HG02870 (cell line): ENCODE results near the gene SPECC1L.
A peak's percentile ranks its signal among the peaks of the same experiment; 100 is the strongest.
"Not testable (repeated sequence)": the region's sequence is repeated elsewhere in the genome, so short reads cannot be mapped to it uniquely, and the experiment has no call there.

ENCODE experiments used
- ATAC-seq: cut with Tn5 transposase; IDR thresholded peaks from one replicate; pipeline ENCODE4 v1.9.1; 2021; ENCODE audit warnings: mild to moderate bottlenecking, moderate library complexity; ENCODE audit not compliant: unreplicated experiment

The SPECC1L gene

DNA sequence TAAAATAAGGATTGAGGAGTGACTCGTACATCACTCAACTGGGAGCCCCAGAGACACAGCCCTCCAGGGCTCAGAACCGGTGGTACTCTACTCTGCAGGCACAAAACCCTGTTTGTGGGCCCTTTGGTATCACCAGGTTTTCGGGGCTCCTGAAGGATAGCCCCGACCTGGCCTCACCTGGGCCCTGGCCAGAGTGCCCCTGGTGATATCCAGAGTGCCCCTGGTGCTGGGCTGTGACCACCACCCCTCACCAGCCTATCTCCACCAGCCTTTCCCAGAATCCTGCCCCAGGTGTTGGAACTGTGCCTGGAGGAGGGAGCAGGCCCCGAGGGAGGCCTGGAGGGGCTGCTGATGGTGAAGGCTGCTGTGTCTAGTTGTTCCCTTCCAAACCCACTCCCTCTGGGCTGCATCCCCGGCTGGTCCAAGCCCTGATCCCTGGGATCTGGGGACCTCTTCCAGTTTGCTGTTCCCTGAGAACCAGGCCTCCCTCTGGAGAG is 23.6 kb upstream of the SPECC1L start:
- ATAC-seq, result no peak

DNA sequence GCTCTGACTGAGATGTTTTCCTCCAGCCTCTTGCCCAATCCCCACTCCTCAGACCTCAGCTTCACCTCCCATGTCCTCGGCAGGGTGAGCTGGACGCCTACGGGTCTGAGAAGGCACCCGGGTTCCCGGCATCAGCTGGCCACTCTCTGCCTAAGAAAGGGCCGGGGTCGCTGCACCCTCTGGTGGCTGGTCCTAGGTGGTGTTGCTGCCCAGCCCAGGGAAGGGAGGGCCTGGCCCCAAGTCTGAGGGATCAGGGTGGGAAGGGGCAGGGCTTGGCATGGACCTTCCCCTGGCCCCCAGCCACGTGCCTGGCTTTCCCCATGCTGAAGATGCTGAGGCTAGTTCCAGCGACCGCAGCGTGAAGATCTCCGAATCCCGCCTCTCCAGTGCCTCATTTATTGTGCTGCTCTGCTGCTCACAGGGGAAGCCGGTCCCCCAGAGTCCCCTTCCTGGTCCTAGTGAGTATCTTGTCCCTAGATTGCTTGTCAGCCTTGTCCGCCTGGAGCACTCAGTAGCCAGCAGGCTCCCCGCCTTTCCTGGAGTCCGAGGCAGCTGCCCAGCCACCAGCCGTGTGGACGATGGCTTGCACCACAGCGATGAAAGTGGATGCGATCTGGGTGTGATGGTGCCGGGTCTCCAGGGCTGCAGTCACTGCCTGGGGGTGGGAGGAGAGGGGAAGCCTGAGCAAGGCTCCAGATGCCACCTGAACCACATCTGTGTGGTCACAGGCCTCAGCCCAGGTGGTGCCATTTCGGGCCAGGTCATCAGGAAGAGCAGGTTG is 22.9 kb upstream of the SPECC1L start:
- ATAC-seq, result no peak

DNA sequence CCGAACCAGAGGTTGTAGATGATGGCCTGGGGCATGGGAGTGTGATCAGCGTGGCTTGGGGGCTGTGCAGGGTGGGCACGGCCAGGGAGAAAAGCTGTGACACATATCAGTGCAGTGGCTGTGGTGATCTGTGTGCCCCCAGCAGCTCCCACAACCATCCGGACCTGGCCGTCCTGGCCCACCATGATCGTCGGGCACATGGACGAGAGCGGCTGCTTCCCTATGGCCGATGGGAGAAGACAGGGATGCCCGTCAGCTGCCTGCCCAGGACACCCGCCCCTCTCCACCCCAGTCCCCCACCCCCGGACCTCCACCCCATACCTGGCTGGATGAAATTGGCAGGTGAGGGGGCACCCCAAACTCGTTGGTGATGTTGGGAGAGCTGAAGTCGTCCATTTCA is 22.0 kb upstream of the SPECC1L start:
- not testable (repeated sequence) for ATAC-seq

DNA sequence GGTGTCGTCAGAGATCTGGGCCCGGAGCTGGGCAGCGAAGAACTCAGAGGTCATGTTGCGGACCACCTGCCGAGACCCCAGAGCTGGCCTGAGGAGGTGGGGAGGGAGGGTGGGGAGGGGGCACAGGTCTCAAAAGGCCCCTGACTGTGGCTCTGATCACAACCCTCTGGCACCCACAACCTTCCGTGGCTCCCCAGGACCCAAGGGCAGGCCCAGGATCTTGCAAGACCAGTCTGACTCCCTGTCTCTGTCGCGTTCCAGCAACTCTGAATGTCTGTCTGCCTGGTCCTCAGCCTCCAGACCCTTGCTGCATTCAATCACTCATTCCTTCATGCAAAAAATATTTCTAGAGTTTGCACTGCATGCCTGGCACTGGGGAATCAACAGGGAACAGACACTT is 21.2 kb upstream of the SPECC1L start:
- ATAC-seq, result not testable (repeated sequence)

DNA sequence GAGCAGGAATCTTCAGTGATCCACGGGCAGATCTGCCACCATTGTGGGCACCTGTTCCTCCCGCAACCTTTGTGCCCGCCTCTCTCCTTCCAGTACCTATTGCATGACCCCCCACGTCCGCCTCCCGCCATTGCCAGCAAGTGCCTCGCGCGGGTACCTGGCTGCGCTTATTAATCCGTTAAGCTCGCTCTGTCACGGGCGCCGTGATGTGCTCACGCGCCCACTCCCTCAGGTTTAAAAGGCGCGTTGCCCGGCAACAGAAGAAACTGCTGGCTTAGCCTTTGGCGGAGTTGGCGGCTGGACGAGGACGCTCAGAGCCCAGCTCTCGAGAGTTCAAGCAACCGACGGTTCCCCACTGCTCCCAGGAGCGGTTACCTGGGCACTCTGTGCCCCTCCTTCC is 19.3 kb upstream of the SPECC1L start:
- not testable (repeated sequence) for ATAC-seq

DNA sequence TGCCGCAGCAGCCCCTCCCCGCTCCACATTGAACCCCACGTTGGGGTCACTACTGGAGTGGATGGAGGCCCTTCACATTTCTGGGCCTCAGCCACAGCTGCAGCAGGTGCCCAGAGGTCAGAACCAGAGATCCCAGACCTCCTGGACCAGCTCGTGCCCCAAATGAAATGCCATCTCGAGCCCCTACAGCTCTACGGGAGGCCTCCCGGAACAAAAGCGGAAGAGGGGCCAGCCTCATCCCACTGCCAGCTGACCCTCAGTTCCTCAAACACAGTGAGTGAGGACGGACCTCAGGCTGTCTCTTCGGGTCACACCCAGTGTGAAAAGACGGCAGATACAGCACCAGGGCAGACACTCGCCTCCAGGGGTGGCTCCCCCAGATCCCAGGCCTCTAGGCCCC is 17.5 kb upstream of the SPECC1L start:
- ATAC-seq, result not testable (repeated sequence)

DNA sequence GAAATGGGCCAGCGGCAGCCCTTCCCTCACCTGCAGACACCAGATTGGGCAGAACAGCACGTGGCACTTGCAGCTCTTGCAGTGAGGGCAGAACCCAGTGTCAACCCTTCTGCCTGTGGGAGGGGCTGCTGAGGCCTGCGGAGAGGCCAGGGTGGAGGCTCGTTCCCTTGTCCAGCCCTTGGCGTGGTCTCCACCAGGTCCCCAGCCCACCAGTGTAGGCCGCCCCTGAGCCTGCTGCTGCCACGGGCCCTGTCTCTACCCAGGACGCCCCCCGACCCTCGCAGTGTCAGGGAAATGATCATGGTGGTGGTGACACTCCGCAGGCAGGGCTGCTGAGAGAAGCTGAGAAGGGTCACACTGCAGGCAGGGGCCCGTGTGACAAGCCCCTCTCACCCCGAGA is 14.5 kb upstream of the SPECC1L start:
- not testable (repeated sequence) for ATAC-seq

DNA sequence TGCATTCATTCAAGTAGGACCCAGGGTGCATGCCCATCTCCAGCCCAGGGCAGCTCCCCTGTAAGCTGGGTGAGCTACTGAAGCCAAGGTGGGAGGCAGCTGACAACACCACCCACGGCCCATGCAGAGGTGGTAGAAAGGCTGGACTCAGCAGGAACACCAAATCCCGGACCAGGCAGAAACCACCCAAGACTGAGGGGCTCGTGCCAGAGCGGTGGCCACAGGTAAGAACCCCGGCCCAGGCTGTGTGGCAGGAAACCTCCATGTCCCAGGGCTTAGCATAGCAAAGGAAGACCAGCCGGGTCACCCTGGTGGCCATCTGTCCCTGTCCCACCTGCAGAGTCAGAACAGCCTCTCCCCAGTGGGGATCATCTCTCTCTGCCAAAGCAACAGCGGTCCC is 13.9 kb upstream of the SPECC1L start:
- not testable (repeated sequence) for ATAC-seq

DNA sequence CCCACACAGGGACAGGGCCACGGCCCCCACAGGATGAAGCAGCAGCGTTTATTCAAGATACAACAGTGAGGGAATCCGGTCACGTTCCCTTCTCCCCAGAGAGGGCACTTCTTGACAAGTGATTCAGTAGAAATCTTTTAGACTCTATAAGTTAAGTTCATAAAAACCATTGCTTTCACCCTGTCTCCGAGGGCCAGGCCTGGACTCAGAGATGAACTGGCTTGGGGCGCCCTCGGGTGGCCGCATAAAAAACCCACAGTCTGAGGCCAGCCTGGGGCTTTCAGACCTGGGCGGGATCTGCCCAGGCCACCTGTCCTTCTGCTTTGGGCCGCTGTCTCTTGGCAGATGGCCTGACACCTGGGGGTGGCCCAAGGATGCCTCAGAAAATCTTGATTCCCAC is 11.2 kb upstream of the SPECC1L start:
- not testable (repeated sequence) for ATAC-seq

DNA sequence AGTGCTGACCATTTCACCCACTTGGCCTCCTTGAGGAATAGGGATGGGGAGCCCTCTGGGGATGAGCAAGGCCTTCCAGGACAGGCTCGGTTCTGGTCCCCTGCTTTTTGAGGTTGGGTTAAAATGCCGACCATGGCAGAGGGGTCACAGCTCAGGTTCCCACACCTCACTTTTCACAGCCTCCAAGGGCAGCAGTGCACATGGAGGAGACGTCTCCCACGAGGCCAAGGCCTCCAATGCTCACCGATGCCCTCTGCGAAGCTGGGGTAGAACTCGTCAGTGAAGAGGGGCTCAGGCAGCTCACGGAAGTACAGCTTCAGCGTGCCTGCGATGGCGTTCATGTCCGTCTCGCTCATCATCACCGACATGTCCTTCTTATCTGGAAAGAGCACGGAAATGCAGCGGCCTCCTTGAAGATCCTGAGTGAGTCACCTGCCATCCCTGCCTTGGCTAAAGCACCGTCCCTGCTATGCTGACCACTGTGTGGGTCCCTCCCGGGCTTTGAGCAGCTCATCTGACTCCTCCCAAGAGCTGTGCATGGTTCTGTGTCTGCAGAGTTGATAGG is 8.4 kb upstream of the SPECC1L start:
- ATAC-seq, result not testable (repeated sequence)

DNA sequence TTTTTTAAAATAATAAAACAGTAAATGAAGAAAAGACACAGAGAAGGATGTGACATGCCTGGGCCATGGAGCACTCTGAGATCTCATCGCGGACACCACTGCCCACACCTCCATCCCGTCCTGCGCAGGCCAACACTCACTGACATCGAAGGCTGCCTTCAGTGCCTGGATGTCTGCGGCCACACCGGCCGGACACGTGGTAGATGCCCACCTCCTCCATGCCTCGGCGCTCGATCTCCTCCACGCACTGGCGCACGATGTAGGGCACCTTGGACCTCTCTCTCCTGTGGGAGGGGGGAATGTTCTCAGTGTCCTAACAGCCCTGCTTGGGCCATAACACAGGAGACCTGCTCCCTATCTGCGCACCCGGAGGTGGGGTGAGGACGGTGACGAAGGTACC is 7.2 kb upstream of the SPECC1L start:
- ATAC-seq, result not testable (repeated sequence)

DNA sequence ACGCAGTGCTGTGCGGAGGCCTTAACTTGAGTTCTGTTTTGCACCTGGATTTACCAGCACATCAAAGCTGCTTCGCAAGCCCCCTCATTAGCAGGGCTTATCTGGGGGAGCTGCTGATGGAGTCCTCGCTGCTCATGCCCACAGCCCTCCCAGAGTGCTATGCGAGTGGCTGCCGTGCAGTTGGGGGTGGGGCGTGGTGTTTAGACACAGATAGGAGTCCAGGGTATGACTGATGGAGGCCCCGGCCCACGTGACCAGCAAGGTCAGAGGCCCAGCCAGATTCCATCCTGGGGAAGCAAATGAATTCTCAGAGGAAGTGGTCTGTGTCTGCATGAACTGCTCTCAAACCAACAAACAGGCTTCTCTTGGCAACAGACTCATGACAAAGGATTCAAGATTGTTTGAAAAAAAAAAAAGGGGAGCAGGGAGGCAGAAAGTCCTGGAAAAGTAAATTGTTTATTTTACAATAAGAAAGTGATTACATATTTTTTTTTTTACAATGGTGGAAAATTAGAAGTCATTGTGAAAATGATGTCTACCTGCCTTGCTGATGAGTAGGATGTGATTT is 6.2 kb upstream of the SPECC1L start:
- ATAC-seq, result not testable (repeated sequence)

DNA sequence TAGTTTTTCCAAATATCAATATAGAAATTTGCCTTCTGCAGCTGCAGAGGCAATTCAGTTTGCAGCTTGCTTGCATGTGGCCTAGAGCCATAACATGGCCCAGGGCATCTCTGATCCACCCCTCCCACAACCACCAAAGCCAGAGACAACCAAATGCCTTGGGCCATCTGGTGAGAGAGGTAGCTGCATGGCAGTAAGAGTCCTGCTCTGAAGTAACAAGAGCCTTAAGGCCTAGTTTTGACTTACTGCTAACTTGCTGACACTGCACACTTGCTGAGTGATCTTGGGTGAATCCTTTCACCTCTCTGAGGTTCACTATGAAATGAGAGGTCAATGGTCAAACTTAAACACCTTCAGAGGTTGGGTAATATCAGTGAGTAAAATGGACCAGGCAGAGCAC is 4.9 kb upstream of the SPECC1L start:
- no peak for ATAC-seq

DNA sequence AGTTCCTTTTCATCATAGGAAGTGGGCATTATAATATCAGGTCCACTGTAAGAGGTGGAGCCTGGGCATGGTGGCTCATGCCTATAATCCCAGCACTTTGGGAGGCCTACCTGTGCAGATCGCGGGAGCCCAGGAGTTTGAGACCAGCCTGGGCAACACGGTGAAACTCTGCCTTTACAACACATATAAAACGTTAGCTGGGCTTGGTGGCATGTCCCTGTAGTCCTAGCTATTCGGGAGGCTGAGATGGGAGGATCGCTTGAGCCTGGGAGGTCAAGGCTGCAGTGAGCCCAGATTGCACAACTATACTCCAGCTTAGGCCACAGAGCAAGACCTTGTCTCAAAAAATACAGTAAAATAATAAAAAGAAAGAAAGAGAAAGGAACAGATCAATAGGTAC is 4.1 kb upstream of the SPECC1L start:
- ATAC-seq, result not testable (repeated sequence)

DNA sequence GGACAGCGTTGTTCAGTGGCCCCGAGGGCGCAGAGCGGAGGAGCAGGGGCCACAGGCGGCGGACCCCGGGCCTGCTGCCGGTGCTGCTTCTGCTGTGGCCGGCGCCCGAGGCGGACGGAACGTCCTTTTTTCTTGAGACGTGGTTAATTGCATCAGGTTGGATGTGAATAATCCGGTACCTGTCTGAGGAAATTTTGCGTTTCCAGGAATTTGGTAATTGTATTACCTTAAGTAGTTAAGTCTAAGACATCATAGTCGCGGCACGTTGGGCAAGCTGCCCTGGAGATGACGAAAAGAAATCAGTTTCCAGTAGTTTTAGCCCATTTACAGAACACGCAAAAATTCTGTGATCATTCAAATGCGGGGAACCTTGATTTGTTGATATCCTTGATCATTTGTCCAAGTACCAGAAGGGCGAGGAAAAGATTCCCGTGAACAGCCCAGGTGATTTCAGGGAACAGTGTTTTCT is 789 bp downstream of the SPECC1L start:
- ATAC-seq, result peak; percentile 11

DNA sequence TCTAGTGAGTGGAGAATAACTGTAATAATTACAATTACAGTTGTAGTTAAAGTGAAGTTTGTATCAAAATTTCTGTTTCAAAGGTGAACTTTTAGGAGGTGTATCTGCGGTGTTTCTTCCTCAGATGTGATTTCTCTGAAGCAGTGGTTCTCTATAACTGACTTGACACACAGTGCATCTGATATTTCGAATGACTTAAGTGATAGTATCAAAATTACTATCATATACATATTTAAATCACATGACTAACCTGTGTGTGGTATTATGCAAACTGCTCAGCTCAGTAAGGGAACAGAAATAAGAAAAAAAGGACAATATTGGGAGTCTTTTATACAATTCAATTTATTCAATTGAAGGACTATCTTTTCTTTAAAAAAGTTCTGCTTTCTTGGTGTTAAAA is 2.4 kb downstream of the SPECC1L start:
- not testable (repeated sequence) for ATAC-seq

DNA sequence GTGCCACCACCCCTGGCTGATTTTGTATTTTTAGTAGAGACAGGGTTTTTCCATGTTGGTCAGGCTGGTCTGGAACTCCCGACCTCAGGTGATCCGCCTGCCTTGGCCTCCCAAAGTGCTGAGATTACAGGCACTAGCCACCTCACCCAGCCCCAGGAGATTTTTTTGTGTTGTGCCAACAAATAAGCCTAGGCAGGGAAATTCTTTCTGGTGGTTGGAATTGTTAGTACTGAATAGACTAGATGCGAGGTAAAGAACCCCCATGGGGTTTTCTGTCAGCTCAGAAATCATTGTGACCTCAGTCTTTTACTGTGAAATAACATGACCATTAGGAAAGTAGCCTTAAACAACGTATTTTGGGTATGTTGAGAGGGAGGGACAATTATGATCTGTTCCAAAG is 3.3 kb downstream of the SPECC1L start:
- not testable (repeated sequence) for ATAC-seq

DNA sequence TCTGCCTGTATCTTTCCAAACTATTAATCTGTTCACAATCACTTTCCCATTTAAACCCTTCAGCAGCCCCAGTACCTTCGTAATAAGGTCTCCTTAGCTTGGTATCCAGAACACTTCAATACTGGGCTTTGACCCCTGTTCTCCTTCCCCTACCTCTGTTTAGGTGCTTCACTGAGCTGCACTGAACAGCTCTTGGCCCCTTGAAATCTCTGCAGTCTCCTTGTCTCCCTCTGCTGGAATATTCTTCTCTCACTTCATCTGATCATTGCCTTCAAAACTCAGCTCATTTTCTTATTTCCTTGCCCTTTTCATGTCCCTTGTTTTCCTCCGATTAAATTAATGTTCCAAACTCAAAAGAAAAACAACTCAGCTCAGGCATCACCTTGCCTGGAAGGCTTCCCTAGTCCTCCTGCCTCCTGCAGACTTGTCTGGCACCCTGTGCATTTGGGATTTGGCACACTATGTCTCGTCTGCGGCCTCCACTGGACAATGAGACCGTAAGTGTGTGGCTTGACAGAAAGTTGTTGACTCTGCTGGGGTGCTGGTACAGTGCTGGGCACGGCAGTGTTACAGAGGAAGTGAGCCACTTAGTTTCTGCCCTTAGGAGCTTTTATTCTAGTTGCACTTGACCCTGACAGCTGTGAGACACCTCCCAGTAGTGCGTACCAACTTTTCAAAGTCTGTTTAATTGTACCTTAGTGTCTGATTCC is 4.2 kb downstream of the SPECC1L start:
- ATAC-seq, result not testable (repeated sequence)

DNA sequence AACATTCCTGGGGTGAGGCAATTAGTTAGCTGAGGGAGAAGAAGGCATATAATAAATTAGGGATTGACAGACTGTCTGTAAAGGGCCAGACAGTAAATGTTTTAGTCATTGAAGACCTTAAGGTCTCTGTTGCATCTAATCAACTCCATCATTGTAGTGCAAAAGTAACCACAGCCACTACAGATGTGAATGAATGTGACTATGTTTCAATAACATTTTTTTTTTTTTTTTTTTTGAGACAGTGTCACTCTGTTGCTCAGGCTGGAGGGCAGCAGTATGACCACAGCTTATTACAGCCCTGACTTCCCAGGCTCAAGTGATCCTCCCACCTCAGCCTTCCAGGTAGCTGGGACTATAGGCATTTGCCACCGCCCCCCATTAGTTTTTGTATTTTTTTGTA is 9.7 kb downstream of the SPECC1L start:
- ATAC-seq, result not testable (repeated sequence)

DNA sequence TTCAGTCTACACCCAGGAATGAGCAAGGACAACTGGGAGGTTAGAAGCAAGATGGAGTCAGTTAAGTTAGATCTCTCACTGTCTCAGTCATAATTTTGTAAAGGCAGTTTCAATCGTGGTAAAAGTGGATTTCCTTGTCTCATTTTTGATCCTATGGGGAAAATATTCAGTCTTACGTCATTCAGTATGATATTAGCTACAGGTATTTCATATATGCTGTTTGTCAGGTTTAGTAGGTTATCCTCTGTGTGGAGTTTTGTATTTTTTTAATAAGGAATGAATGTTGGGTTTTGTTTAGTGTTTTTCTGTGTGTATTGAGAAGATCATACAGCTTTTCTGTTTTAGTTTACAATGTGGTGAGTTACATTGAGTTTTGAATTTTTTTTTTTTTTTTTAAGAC is 11.8 kb downstream of the SPECC1L start:
- no peak for ATAC-seq

DNA sequence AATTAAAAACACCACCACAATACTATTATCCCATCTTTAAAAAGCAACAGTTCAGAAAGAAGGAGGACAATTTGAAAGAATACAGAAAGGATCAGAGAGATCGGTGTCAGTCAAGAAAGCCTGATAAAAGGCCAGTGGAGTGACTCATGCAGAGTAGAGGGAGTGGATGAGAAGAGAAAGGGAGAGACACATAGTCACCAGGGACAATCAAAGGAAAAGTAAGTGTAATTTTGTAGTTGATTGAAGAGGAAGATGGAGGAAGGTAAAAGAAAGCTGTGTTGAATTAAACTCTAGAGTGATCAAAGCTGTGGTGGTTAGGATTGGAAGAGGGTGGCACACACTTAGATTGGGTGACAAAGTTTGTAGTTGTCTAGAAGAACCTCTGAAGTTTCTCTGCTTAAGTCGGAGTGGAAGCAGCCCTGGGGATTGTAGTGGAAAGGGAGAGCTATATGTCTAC is 14.1 kb downstream of the SPECC1L start:
- no peak for ATAC-seq
